Measurements from ENCODE around the gene DEFB110. TPM values are rescaled to one million over a fixed set of nuclear protein-coding genes. Genes with fewer than 3 reads are reported as not detected.

DEFB110 gene
- total and polyA plus RNA-seq, 8 donors = not detected

GRCh38 chr6:50047026-50047425 is 25.2 kb upstream of the DEFB110 start:
- intact Hi-C loops (cut with DNase I) = no loop called here
- Histone ChIP-seq H3K4me3 (no peak overlapping the region), H3K9me3 (no peaks in the 10 kb centered on the region), H3K27me3 (no peaks in the 10 kb centered on the region), H3K36me3 (no peaks in the 10 kb centered on the region), H3K4me1 (no peaks in the 10 kb centered on the region), H3K27ac (no peak overlapping the region)
- FAIRE-seq (no peak), DNase-seq (peak in 2 of 6 donors; percentile 25 to 59), ATAC-seq (no peak)
- TF ChIP-seq CTCF (IDR thresholded peaks at IDR 0.05) = no peak
- WGBS, 2 donors = 66 to 71% methylated on average over 3 of the region's 3 CpGs

- H3K9me3 ChIP-seq = no peaks in the 10 kb centered on the region
- H3K27me3 ChIP-seq = no peaks in the 10 kb centered on the region
- H3K4me1 ChIP-seq = no peaks in the 10 kb centered on the region
- WGBS, 2 donors = 38 to 46% methylated on average over 18 of the region's 18 CpGs
- intact Hi-C loops (cut with DNase I) = no loop called here
- ATAC-seq (no peak), FAIRE-seq (no peak), DNase-seq (peak in 1 of 6 donors; percentile 26)
- H3K36me3 ChIP-seq = no peaks in the 10 kb centered on the region
- no peak for TF ChIP-seq CTCF (IDR thresholded peaks at IDR 0.05)
- H3K27ac ChIP-seq = no peak overlapping the region
- H3K4me3 ChIP-seq = no peak overlapping the region
Measured at GRCh38 chr6:50030777-50031562, 9.2 kb upstream of the DEFB110 start.

- WGBS, 2 donors = 74 to 78% methylated on average over 14 of the region's 14 CpGs
- Histone ChIP-seq H3K36me3 (no peaks in the 10 kb centered on the region), H3K4me1 (no peaks in the 10 kb centered on the region), H3K27me3 (no peaks in the 10 kb centered on the region), H3K27ac (no peak overlapping the region), H3K4me3 (no peak overlapping the region), H3K9me3 (no peaks in the 10 kb centered on the region)
- no peak for TF ChIP-seq CTCF (IDR thresholded peaks at IDR 0.05)
- intact Hi-C loops (cut with DNase I) = no loop called here
- no peak for FAIRE-seq
- DNase-seq = peak in 1 of 6 donors; percentile 31
- ATAC-seq = no peak
Measured at GRCh38 chr6:50030350-50030749, 8.6 kb upstream of the DEFB110 start.

- no peak for TF ChIP-seq CTCF (IDR thresholded peaks at IDR 0.05)
- Histone ChIP-seq H3K36me3 (no peaks in the 10 kb centered on the region), H3K4me3 (no peak overlapping the region), H3K4me1 (no peaks in the 10 kb centered on the region), H3K9me3 (no peaks in the 10 kb centered on the region), H3K27me3 (no peaks in the 10 kb centered on the region), H3K27ac (no peak overlapping the region)
- DNase-seq (no peak), ATAC-seq (no peak), FAIRE-seq (no peak)
- intact Hi-C loops (cut with DNase I) = no loop called here
- WGBS, 2 donors = 78 to 83% methylated on average over 4 of the region's 4 CpGs
Measured at GRCh38 chr6:50025258-50025657, 3.5 kb upstream of the DEFB110 start.

- 58 to 74% methylated on average over 3 of the region's 3 CpGs for WGBS, 2 donors
- no peak for TF ChIP-seq CTCF (IDR thresholded peaks at IDR 0.05)
- no peak for FAIRE-seq
Measured at GRCh38 chr6:50007819-50008218, 14.0 kb downstream of the DEFB110 start.

More at GRCh38 chr6:50007819-50008218, 14.0 kb downstream of the DEFB110 start:
- DNase-seq (no peak), ATAC-seq (no peak)
- no peak overlapping the region for H3K27ac ChIP-seq
- intact Hi-C loops (cut with DNase I) = no loop called here
- no peaks in the 10 kb centered on the region for H3K36me3 ChIP-seq
- no peaks in the 10 kb centered on the region for H3K27me3 ChIP-seq
- no peaks in the 10 kb centered on the region for H3K4me1 ChIP-seq
- no peak overlapping the region for H3K4me3 ChIP-seq
- H3K9me3 ChIP-seq = no peaks in the 10 kb centered on the region

All from pancreas (tissue), 10 donors.